H1 (cell line): ENCODE results near the gene ARHGAP6. TPM values are rescaled to one million over a fixed set of nuclear protein-coding genes. Genes with fewer than 3 reads are reported as not detected.

ENCODE experiments used
- FOSL1 ChIP-seq: IDR thresholded peaks from 2 replicates; pipeline ENCODE4 v1.6.1; 2011; ENCODE audit warnings: mild to moderate bottlenecking, low read depth, low read length, moderate library complexity; ENCODE audit not compliant: insufficient read depth
- JUND ChIP-seq: IDR thresholded peaks from 2 replicates; pipeline ENCODE4 v1.6.1; 2011; ENCODE audit warnings: mild to moderate bottlenecking, improper control_type of control experiment, low read length
- KDM5A ChIP-seq: fragments of 200-600 bp; IDR thresholded peaks from 2 replicates; pipeline ENCODE4 v1.7.1; 2012; ENCODE audit warnings: mild to moderate bottlenecking, low read length, inconsistent platforms, mixed read lengths
- RAD21 ChIP-seq, 2 experiments: IDR thresholded peaks in 1 of 2; conservative IDR thresholded peaks in 1 of 2; 2 replicates each; pipeline ENCODE4 v1.6.1; 2011; ENCODE audit warnings: low read depth in 2 of 2, low read length in 2 of 2, improper control_type of control experiment in 1 of 2, inconsistent platforms in 1 of 2, mild to moderate bottlenecking in 1 of 2, moderate library complexity in 1 of 2
- SIX5 ChIP-seq: IDR thresholded peaks from 2 replicates; pipeline ENCODE4 v1.6.1; 2011; ENCODE audit warnings: mild to moderate bottlenecking, low read depth, low read length
- SP1 ChIP-seq: IDR thresholded peaks from 2 replicates; pipeline ENCODE4 v1.6.1; 2011; ENCODE audit warnings: low read depth, low read length
- TCF12 ChIP-seq: IDR thresholded peaks from 2 replicates; pipeline ENCODE4 v1.6.1; 2011; ENCODE audit warnings: low read depth, mild to moderate bottlenecking, low read length
- polyA plus RNA-seq, 7 experiments: library from polyadenylated mRNA; depleted of rRNA in 3 of 7; stranded (reverse) in 5 of 7; unstranded in 2 of 7; fragments of >200 nt in 5 of 7; fragments of 200-250 nt in 2 of 7; gene quantifications; 1 replicate in 5 of 7; 2 replicates in 1 of 7; 4 replicates in 1 of 7; pipeline versions ENCODE4 v1.2.1 to v1.2.3, GENCODE V29; 2011 to 2013; ENCODE audit warnings: missing spikeins in 2 of 7, mixed read lengths in 2 of 7
- total RNA-seq: library from RNA; stranded (reverse); fragmentation: NEBNext Ultra II Directional; extraction: Animal tissue kit (Norgen Biotek cat#: 25700); gene quantifications from 2 replicates; pipeline ENCODE4 v1.2.1, GENCODE V29; 2021

ARHGAP6 gene
- total and polyA plus RNA-seq, 2 of the 8 experiments (the other 6 are each of a cell fraction or from before 2014, with no cell fraction given), result 0.35 to 0.82 TPM

DNA sequence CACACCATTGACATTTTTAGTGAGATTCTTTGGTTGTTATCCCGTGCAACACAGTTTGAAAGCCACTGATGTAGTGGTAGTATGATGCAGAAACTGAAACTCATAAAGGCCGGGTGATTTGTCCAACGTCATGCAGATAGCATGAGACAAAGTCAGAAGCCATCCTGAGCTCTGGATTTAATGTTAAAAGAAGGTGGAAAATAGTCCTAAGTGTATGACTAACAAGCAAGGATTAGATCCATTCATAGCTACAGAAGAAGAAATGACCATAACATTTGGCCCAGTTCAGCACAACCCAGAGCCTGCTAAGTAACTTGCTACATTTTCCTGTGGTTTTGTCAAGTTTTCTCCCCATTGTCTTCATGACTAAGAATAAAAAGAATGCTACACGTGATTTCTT lies 230.2 kb downstream of the ARHGAP6 start (continued):
- TF ChIP-seq SIX5 (no peak), SP1 (no peak), TCF12 (no peak), KDM5A (no peak), RAD21 (IDR thresholded peaks at IDR 0.05 in 1 of 2, conservative IDR thresholded peaks at IDR 0.05 in 1 of 2; ENCODE audit: low read depth in 2 of 2, low read length in 2 of 2) (no peak), FOSL1 (no peak), JUND (no peak)
